ENCODE results near the gene MAP6. TPM values are rescaled to one million over a fixed set of nuclear protein-coding genes. Genes with fewer than 3 reads are reported as not detected.

Gene MAP6
- total RNA-seq, 4 donors from 2014 or later: 0.22 to 0.33 (median 0.25) TPM; not detected in 1

DNA sequence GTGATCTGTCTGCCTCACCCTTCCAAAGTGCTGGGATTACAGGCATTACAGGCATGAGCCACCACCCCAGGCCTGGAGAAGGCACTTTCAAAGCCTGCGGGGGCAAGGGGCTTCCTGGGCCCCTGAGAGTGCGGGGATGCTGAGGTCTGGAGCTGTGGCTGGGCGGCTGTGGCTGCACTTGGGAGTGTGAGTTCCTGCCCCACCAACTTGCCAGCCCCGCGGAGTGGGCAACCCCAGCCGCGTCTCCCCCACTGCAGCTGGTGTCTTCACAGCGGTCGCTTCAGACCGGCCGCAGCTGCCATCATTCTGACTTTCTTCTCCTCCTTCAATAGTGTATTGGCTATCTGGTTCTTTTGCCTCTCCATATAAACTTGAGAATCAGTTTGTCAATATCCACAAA, 10.7 kb upstream of the MAP6 start:
- Histone ChIP-seq H3K27ac (no peak overlapping the region), H3K4me1 (no peaks in the 10 kb centered on the region), H3K4me3 (no peak overlapping the region), H3K27me3 (peaks cover 5 to 27% (median 12%) of the 10 kb centered on the region in 3 donors), H3K36me3 (no peaks in the 10 kb centered on the region), H3K9me3 (no peaks in the 10 kb centered on the region)
- TF ChIP-seq CTCF (IDR thresholded peaks at IDR 0.05 in 4 of 5, conservative IDR thresholded peaks at IDR 0.05 in 1 of 5) (no peak), POLR2A (IDR thresholded peaks at IDR 0.05) (no peak)
- DNase-seq: no peak
- in situ Hi-C loops (cut with MboI; ENCODE audit: low sequenced_read_pairs in 4 of 4): no loop called here
- ATAC-seq: no peak
- intact Hi-C loops (cut with DNase I; ENCODE audit: low total_unique reads): no loop called here

DNA sequence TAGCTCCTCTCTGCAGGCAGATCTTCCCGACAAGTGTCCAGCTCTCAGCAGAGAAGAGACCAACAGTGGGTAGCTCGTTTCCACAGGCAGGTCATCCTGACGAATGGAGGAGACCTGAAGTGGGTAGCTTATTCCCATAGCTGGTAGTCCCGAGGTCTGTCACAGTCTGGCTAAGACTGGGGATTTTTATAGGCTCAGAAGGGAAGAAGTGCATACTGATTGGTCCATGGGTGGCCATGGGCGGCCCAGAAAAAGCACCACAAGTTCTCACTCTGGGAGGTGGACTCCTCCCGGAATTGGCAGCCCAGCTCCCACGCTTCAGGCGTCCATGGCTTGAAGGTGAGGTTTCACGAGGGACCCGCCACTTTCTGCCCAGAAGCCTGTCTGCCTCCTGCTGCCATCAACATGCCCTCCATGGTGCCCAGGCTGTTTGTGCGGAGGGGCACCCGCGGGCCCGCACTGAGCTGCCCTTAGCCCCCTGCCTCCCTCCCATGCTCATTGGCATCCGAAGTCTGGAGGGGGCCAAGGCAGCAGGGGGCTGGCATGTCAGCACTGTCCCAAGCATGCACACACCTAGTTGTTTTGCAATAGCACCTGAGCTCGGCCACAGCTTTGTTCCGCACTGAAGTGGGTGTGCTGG, 9.9 kb upstream of the MAP6 start:
- no peak for ATAC-seq

DNA sequence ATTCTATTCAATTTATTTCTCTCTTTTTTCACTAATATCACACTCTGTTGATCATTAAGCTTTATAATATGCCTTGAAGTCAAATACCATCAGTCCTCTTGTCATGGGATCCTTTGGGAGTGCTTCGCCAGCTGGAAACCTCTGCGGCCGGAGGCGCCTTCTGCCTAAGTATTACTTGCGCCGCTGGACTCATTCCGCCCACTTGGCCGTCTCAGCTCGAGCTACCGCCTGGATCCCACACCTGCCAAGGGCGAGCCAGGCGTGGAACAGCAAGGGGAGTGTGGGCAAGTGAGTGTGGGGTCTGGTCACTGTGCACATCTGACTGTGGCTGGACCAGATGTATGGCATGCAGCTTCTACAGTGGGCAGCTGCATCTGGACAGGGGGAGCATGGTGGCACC, 9.1 kb upstream of the MAP6 start:
- Histone ChIP-seq H3K27ac (no peak overlapping the region), H3K4me3 (no peak overlapping the region), H3K36me3 (no peaks in the 10 kb centered on the region), H3K4me1 (no peaks in the 10 kb centered on the region), H3K27me3 (peaks cover 5 to 27% (median 17%) of the 10 kb centered on the region in 3 donors), H3K9me3 (no peaks in the 10 kb centered on the region)
- intact Hi-C loops (cut with DNase I; ENCODE audit: low total_unique reads): no loop called here
- DNase-seq: no peak
- in situ Hi-C loops (cut with MboI; ENCODE audit: low sequenced_read_pairs in 4 of 4): no loop called here
- no peak for ATAC-seq
- TF ChIP-seq CTCF (IDR thresholded peaks at IDR 0.05 in 4 of 5, conservative IDR thresholded peaks at IDR 0.05 in 1 of 5): no peak
- no peak for TF ChIP-seq POLR2A (IDR thresholded peaks at IDR 0.05)

More for the DNA sequence above, 9.9 kb upstream of the MAP6 start:
- intact Hi-C loops (cut with DNase I; ENCODE audit: low total_unique reads): no loop called here
- TF ChIP-seq CTCF (IDR thresholded peaks at IDR 0.05 in 4 of 5, conservative IDR thresholded peaks at IDR 0.05 in 1 of 5): no peak
- no peak for TF ChIP-seq POLR2A (IDR thresholded peaks at IDR 0.05)
- no peak overlapping the region for H3K27ac ChIP-seq
- no peaks in the 10 kb centered on the region for H3K9me3 ChIP-seq
- in situ Hi-C loops (cut with MboI; ENCODE audit: low sequenced_read_pairs in 4 of 4): no loop called here
- H3K4me1 ChIP-seq: no peaks in the 10 kb centered on the region
- no peak for DNase-seq
- no peaks in the 10 kb centered on the region for H3K36me3 ChIP-seq
- peaks cover 5 to 27% (median 17%) of the 10 kb centered on the region in 3 donors for H3K27me3 ChIP-seq
- no peak overlapping the region for H3K4me3 ChIP-seq

GRCh38 chr11:75677275-75677674, 8.4 kb upstream of the MAP6 start:
- in situ Hi-C loops (cut with MboI; ENCODE audit: low sequenced_read_pairs in 4 of 4) (no loop called here), intact Hi-C loops (cut with DNase I; ENCODE audit: low total_unique reads) (no loop called here)
- ATAC-seq: no peak
- Histone ChIP-seq H3K36me3 (no peaks in the 10 kb centered on the region), H3K4me1 (no peaks in the 10 kb centered on the region), H3K4me3 (no peak overlapping the region), H3K9me3 (no peaks in the 10 kb centered on the region), H3K27me3 (peaks cover 8 to 32% (median 17%) of the 10 kb centered on the region in 3 donors), H3K27ac (no peak overlapping the region)
- TF ChIP-seq POLR2A (IDR thresholded peaks at IDR 0.05) (no peak), CTCF (IDR thresholded peaks at IDR 0.05 in 4 of 5, conservative IDR thresholded peaks at IDR 0.05 in 1 of 5) (no peak)
- no peak for DNase-seq
